ENCODE results near the gene FSIP1. TPM values are rescaled to one million over a fixed set of nuclear protein-coding genes. Genes with fewer than 3 reads are reported as not detected.

FSIP1 gene
- total RNA-seq, 1 experiment from 2014 or later: 0.97 TPM

DNA sequence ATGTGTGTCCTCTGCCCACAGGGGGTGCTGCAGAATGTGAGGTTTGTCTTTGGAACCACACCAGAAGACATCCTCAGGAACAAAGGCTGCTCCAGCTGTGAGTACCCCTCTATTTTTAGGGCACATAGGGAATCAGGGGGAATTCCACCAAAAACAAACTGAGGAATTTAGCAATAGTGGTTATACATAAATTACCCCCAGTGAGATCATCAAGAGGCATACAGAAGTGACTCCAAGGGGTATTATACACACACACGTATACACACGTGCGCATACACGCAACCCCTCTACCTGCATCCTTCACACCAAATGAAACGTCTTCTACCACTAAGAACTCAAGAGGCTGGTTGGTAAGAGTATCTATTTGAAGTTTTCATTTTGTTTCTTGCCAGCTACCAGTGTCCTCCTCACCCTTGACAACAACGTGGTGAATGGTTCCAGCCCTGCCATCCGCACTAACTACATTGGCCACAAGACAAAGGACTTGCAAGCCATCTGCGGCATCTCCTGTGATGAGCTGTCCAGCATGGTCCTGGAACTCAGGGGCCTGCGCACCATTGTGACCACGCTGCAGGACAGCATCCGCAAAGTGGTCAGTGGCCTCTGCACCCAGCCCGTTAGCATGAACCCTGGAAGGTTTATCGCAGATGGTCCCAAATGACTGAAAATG, 198.9 kb downstream of the FSIP1 start:
- DNase-seq (ENCODE audit: low read depth): peak; percentile 61

DNA sequence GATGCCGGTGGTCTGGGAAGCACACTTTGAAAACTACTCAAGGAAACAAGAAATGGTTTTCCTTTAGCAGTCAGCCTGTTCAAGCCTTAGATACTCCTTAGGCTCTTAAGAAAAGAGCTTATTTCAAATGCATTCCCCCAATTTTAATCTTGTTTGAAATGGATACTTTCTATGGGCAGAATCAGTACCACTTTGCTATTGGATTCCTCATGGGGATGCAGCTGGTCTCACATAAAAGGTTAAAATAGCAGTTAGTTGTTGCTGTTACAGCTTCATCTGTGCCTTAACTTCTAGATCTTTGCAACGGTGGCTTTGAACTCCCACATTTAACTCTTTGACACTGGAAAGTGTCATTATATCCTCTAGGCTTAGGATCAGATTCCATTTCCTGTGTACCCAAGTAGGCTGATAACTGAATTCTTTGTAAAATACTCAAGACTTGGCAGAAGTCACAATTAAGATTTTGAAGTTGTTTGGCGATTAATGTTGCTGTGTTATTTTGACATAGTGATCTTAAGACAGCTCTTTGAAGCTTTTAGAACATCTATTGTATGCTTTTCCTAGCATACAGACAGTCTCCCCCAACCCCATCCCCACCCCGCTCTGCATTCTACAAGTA, 199.6 kb downstream of the FSIP1 start:
- DNase-seq (ENCODE audit: low read depth): peak; percentile 7

DNA sequence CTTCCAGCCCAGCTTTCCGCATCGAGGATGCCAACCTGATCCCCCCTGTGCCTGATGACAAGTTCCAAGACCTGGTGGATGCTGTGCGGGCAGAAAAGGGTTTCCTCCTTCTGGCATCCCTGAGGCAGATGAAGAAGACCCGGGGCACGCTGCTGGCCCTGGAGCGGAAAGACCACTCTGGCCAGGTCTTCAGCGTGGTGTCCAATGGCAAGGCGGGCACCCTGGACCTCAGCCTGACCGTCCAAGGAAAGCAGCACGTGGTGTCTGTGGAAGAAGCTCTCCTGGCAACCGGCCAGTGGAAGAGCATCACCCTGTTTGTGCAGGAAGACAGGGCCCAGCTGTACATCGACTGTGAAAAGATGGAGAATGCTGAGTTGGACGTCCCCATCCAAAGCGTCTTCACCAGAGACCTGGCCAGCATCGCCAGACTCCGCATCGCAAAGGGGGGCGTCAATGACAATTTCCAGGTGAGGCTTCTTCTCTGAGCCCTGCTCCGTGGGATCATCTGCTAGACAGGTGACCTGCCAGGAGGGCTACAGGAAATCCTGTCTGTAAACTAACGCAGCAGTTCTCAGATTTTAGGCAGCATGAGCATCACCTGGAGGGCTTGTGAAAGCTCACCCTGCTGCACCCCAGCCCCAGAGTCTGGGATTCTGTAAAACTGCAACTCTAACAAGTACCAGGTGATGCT, 200.2 kb downstream of the FSIP1 start:
- peak; percentile 66 for DNase-seq (ENCODE audit: low read depth)

DNA sequence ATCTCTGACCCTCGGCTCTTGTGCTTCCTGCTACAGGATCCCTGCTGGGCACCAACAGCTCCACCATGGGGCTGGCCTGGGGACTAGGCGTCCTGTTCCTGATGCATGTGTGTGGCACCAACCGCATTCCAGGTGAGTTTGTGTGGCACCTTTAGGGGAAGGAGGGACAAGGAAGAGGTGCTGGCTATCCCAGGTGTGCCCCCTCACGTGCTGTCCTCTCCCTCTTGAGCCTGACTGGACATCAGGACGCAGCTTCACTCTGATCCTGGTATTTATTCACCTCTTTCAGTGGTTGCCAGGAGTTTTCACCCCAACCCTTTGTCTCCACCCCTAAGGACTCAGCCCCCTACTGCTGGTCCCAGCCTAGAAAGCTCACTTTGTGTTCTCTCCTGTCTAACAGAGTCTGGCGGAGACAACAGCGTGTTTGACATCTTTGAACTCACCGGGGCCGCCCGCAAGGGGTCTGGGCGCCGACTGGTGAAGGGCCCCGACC, 200.8 kb downstream of the FSIP1 start:
- peak; percentile 73 for DNase-seq (ENCODE audit: low read depth)

DNA sequence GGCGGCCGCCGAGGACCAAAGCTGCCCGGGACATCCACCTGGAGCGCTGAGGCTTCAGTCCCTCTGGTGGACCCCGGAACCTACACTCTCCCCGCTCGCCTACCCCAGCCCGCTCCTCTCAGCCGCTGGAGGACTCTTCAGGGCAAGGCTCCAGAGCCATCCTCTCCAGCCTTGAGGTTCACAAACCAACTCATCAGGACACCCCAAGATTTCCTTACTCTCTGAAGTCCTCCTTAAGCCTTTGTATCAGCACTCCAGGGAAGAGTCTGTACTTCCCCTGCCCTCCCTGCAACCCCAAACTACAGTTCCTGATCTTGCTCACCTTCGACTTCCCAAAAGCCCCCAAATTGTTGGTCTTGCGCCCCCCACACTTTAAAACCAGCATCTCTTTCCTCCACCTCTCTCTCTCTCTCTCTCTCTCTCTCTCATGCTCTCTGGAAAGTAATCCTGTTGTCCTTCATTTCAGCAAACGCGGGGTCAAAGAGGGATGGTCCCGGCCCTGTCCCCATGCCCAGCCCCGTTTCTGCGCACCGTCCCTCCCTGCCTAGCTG, 201.3 kb downstream of the FSIP1 start:
- no peak for DNase-seq (ENCODE audit: low read depth)

DNA sequence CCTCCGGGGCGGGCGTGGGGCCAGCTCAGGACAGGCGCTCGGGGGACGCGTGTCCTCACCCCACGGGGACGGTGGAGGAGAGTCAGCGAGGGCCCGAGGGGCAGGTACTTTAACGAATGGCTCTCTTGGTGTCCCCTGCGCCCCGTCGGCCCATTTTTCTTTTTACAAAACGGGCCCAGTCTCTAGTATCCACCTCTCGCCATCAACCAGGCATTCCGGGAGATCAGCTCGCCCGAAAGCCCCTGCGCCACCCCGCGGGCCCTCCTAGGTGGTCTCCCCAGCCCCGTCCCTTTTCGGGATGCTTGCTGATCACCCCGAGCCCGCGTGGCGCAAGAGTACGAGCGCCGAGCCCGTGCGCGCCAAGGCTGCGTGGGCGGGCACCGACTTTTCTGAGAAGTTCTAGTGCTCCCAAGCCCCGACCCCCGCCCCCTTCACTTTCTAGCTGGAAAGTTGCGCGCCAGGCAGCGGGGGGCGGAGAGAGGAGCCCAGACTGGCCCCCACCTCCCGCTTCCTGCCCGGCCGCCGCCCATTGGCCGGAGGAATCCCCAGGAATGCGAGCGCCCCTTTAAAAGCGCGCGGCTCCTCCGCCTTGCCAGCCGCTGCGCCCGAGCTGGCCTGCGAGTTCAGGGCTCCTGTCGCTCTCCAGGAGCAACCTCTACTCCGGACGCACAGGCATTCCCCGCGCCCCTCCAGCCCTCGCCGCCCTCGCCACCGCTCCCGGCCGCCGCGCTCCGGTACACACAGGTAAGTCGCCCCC, 202.0 kb downstream of the FSIP1 start, which contains the start of gene THBS1:
Gene THBS1 (plus strand): TSS at position 595 of the 757 bp plus-strand sequence. CDS start 779 bp downstream, outside the sequence.
- DNase-seq (ENCODE audit: low read depth): peak; percentile 97

DNA sequence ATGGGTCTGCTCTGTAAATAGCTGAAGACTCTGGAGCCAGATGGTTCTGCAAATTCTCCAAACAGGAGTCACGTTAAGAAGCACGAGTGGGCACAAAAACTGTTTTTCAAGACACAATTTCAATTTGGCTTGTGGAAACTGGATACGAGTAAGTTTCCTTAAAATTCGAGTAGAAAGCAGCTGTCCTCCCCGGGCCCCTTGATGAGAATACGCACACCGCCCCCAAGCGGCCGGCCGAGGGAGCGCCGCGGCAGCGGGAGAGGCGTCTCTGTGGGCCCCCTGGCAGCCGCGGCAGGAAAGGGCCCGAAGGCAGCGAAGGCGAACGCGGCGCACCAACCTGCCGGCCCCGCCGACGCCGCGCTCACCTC, 202.5 kb downstream of the FSIP1 start:
- DNase-seq (ENCODE audit: low read depth): peak; percentile 94

DNA sequence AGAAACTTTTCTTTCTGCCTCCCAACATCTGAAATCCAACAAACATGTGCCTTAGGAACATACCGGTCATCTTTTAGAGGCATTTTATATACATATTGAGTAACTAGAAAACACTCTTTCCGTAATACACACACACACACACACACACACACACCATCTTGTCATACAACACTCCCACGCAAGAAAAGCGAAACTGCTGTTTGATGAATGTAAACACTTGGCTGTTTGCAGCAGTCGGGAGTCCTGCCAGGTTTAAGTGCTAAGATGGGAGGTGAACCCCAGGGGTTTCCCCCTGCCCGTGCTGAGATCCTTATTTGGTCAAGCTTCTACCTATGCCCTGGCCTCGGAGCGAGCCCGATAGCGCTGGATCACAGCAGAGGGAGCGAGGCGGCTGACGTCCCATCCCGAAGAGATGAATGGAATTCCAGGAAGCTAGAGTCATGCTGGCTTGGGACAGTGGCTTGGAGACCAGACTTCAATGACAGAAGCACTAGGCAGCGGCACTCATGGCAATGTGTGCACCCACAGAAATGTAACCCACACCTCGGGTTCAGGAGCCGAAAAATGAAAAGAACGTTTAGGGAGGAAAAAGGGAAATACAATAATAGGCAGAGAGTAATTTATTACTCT, 203.0 kb downstream of the FSIP1 start:
- peak; percentile 92 for DNase-seq (ENCODE audit: low read depth)

DNA sequence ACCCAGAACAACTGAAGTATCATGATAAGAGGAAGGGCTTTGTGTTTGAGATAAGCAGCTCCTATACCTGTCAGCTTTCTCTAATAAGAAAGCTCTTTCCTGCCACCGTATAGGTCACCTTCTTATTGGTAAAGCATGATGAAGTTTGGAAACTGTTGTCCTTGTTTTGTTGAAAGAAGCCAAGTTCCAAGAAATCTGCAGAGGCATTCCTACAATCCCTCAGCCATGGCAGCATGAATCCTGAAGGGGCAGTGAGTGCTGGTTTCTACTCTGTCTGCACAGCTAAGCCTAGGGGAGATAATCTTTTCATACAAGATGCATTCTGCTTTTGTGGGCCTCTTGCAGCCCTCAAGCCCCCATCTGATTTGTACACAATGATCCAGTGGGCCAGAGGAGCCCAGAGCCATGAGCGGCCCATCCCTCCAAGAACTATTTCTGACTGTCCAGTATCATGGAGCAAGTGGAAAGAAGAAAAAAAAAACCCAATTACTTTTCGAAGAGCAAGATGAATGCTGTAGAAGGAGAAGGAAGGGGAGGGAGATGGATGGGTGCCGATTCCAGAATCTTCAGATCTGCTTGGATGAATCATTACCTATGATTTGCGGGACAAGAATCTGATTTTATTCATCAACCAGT, 203.7 kb downstream of the FSIP1 start:
- peak; percentile 16 for DNase-seq (ENCODE audit: low read depth)

DNA sequence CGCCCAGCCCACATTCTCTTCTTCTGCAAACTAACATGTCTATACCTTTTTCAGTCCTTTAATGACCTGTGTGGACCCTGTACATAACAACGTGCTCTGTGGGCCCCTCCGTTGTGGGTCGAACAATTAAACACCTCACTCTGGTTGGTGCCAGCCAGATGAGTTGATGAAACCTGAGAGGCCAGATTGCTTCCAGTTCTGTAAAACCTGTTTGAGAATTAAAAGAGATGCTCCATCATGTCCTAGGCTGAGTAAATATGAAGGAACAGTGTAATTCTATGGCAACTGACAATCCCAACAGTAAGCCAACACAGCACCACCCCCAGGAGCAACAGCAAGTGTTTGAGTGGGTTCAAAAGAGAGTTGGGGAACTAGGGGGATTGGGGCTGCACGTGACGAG, 207.5 kb downstream of the FSIP1 start:
- DNase-seq (ENCODE audit: low read depth): no peak

DNA sequence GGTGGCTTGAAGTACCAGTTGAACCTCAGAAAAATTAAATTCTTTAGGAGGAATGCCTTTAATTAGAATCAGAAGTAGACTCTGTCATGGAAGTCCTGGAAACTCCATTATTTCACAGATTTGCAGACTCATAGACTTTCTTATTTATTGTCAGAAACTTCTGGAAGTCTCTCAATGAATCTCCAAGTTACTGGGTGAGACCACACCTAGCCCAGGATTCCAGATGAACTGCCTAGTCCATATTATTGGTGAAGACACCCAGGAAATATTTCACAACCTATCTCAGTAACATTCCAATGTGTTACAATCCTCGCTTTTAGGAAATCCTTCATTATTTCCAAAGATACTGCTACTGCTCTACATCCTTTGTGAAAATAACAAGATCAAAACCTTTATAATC, 208.2 kb downstream of the FSIP1 start:
- DNase-seq (ENCODE audit: low read depth): no peak

DNA sequence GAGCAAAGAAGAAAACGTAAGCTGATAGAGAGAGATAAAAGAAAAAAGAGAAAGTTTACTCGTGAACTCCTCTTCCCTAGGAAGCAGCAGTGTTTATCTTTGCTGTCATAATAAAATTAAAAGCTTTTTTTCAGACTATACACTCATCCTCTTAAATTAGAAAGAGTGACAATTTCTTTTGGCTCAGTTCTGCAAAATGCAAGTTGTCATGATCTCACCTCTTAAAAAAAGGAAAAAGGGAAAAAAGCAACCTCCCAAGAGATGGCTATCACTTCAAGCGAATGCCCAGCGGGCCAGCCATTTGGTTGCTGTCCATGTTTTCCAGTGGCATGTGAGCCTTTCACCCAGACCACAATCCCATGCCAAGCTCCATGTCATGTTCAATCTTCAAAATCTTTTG, 208.8 kb downstream of the FSIP1 start:
- no peak for DNase-seq (ENCODE audit: low read depth)

DNA sequence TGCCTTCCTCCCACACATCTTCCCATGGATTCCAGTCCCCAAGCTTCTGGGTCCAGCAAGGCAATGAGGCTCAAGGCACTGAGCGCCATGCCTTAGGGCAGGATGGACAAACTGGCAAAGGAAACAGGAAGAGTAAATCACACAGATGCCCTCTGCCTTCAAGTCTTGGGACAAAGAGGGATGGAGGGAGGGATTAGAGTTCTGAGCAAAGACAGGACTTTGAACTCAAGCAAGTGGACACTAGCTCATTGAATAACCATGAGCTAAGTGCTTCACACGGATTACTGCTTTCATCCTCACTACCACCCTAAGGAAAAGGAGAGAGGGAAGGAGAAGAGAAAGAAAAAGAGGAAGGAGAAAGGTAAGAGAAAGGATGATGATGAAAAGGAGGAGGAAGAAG, 209.4 kb downstream of the FSIP1 start:
- DNase-seq (ENCODE audit: low read depth): no peak

DNA sequence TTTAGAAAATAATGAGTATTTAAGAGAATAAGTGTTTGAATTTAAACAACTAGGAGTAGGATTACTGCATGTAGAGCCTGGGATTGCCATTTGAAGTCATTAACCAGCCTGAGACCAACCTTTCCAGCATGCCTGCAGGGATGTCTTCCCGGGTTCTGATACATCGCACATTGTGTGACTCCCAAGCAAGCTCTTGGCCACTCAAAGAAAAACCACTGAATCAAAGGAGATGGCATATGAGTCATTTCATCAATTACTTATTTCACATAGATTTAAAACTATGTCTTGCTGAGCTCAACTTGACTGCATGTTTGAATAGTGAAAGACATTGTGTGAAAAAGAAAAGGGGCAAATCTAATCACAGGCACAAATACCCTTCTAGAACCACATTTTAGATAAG, 216.8 kb downstream of the FSIP1 start:
- no peak for DNase-seq (ENCODE audit: low read depth)

DNA sequence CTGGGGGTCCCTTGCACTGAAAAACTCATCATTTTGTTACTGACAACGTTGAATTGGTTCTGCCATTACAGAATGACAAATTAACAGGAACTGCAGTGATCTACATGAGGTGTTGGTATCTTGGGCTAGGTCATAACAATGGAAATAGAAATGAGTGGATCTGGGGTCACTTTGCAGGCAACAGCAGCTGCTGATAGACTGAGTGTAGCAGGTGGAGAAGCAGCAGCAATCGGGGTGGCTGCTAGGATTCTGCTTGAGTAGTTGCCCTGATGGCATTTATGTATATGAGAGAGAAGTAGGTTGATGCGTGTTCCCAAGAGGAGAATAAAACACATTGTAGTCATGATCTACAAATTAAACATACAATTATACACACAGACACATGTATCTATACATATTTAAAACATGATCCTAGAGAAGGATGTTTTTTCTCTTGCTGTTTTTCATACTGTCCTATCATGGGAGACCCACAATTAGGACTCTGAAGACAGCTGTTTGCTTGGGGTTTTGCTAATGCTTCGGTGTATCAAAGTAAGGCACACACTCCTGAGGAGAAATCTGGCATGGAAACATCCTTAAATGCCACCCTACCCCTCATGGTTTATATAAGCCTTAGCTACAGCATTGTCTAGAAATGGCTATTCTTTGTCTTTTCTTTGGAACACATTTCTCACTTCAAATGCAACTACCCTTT, 217.5 kb downstream of the FSIP1 start:
- DNase-seq (ENCODE audit: low read depth): no peak

DNA sequence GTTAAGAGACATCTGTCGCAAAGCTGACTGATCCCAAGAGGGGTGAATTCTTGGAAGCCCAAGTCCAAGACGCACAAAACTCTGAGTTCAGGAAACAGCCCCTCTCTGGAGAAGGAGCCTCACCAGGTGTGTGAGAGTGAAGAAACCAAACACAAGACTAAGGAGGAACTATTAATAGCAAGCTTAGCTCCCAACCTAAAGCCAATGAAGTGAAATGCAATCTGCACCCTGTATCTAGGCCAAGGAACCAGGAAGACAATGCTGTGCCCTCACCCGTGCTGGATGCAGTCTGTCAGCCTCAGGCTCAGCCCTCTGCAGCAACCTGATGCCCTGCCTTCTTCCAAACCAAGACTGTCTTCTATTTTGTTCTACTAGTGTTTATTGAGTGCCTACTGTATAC, 224.2 kb downstream of the FSIP1 start:
- no peak for DNase-seq (ENCODE audit: low read depth)

DNA sequence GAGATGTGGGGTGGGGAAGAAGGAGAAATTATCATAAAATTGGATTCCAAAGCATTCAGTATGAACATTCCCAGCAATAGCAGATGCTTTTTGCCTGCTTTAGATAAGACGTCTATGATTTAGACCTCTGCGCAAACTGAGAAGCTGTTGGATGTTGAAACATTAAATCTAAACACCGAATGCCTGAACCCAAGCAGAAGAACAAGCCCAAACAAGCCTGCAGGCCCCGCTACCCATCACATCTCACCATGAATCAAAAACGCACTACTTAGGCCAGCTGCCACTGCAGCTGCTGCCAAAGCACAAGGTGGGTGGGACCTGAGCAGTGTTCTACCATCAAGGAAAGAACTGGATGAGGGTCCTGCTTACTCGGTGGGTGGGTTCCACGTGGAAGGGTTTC, 226.2 kb downstream of the FSIP1 start:
- DNase-seq (ENCODE audit: low read depth): no peak

DNA sequence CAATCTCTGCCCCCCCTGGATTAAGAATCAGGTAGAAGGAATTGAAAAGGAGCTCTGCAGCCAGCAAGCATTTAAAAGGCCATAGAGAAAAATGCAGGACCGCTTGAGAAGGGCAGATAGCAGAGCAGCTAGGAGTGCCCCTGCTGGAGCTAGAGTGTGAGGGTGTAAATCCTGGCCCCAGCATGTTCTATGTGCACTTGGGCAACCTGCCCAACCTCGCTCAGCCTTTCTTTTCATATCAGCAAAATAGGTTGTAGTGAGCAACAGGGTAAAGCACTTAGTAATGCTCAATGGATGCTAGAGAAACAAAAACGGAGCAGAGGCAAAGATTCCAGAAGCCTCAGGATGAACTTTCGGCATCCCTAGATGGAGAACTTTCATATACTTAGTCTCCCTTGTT, 226.8 kb downstream of the FSIP1 start:
- DNase-seq (ENCODE audit: low read depth): no peak

DNA sequence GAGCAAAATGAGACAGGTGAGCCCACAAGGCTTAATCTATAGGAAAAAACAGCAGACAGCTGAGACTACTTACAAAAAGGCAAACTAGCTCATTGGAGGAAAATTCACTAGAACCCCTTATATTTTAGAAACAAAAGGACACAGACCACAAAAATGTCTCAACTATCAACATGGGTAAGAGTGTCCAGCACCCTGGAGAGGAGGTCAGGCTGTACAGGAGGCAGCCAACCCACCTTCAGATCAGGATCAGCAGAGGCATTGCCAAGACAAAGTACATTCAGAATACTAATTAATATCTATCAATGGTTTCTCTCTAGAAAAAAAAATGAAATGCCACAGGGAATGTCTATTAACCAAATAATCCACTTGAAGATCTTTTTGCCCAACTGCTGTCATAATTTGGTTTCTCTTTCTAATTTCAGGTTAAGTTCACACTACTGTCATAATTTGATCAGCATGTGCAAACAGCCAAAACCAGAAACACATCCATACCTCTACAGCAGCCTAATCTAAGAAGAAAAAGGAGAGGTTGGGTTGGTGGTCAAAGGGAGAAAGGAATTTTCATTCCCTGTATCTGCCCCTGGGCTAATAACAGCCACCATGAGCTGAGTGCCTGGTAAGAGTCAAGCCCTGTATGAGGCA, 227.8 kb downstream of the FSIP1 start:
- no peak for DNase-seq (ENCODE audit: low read depth)
